C4-2B (cell line): ENCODE results near the gene TRMO.

Source experiments
- CTCF ChIP-seq: fragments of 450-650 bp; conservative IDR thresholded peaks from 2 replicates; pipeline ENCODE4 v1.5.1; 2017; ENCODE audit warnings: mild to moderate bottlenecking
- ZFX ChIP-seq: fragments of 450-650 bp; IDR thresholded peaks from 2 replicates; pipeline ENCODE4 v1.6.1; 2017

GRCh38 chr9:97959585-97959984, 37.3 kb upstream of the TRMO start:
- no peak for TF ChIP-seq CTCF
- no peak for TF ChIP-seq ZFX
